IPS DF 6.9 (cell line): ENCODE measurements around the gene FOXO3.
"Not testable (repeated sequence)": the region's sequence is repeated elsewhere in the genome, so short reads cannot be mapped to it uniquely, and the experiment has no call there.

Experiments used
- DNase-seq: peaks from one replicate; pipeline ENCODE4 v3.0.0-alpha.2; 2013; ENCODE audit warnings: low read depth, low spot score
- H3K27ac ChIP-seq: one replicate; pipeline ENCODE4 v1.5.1; 2013; ENCODE audit warnings: low read length, control low read depth
- H3K27me3 ChIP-seq: 2 replicates; pipeline ENCODE4 v1.6.1; 2013; ENCODE audit warnings: mild to moderate bottlenecking, low read length; ENCODE audit not compliant: control insufficient read depth, insufficient read depth
- H3K36me3 ChIP-seq: 2 replicates; pipeline ENCODE4 v1.6.1; 2013; ENCODE audit warnings: low read length; ENCODE audit not compliant: control insufficient read depth, insufficient read depth
- H3K4me1 ChIP-seq: 2 replicates; pipeline ENCODE4 v1.6.1; 2013; ENCODE audit warnings: low read length; ENCODE audit not compliant: control insufficient read depth, insufficient read depth
- H3K4me3 ChIP-seq: 2 replicates; pipeline ENCODE4 v1.5.1; 2013; ENCODE audit warnings: mild to moderate bottlenecking, low read length
- H3K9me3 ChIP-seq: 2 replicates; pipeline ENCODE4 v1.6.1; 2013; ENCODE audit warnings: low read length, inconsistent platforms; ENCODE audit not compliant: control insufficient read depth, insufficient read depth
- WGBS: extraction: QIAGEN DNeasy Blood & Tissue Kit; methylation state at CpG from one replicate; pipeline ENCODE4 v1.1.7; 2013; ENCODE audit warnings: mixed read lengths, missing lambda C conversion rate; ENCODE audit not compliant: insufficient read length, insufficient coverage; 5-methylcytosine and 5-hydroxymethylcytosine counted together

FOXO3 gene

DNA sequence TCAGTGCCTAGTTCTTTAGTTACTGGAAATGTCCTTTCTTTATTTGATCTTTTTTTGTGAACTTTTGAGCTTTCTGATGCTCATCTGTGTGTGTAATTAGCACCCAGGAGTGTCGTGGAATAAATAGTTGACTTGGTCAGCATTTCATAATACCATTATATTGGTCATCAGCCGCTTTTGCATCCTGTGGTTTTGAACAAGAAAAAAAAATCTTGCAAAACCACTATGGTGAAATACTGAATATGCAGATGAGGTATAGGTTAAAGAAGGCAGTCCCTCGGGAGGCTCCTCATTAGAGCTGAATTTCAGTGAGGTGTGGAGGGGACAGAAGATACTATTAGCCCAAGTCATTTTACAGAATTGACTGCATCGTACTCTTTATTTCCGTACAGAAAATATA, 90.1 kb downstream of the FOXO3 start:
- WGBS = no CpG with 5 or more reads among the region's 5 CpGs
- Histone ChIP-seq H3K4me1 (peaks cover 2% of the 10 kb centered on the region), H3K9me3 (no peaks in the 10 kb centered on the region), H3K27ac (no peak overlapping the region), H3K36me3 (no peaks in the 10 kb centered on the region), H3K4me3 (no peak overlapping the region), H3K27me3 (no peaks in the 10 kb centered on the region)
- DNase-seq = no peak

DNA sequence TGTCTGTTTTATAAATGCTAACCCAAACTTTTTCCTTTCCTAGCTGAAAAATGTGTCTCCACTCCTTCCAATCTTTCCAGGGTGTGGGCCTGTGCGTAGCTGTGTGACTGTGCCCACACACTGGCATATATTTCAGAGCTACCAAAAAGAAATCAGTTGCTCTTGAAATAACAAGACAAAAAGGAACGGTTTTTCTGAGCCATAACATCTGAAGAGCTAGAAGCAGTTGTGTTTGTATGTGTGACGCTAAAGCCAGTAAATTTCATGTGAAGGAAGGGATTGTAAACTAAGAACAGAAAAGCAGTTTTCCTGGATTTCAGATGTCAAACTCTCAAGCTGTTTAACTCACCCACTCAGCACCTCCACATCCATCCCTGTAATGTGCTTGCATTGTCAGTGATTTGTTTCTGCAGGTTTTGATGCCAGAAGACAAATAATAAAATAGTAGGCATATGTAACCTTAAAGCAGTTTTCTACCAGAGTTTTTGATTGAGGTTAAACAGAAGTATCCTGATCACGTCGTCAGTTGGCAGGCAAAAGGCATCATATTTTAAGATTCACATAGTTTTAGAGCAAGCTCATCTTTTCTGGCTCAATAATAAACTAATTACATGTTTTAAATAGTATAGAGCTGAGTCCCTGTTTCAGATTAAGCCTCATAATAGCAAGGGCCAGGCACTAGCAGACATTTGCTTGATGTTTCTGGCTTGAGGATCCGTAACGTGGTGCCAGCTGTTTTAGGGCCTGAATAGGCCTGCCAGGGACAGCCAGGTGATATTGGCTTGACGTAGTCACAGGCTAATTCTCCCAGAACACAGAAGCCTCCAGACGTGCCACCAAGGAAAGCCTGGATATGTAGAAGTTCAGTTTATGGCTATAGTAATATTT, 90.9 kb downstream of the FOXO3 start:
- no CpG with 5 or more reads among the region's 9 CpGs for WGBS
- no peak for DNase-seq

DNA sequence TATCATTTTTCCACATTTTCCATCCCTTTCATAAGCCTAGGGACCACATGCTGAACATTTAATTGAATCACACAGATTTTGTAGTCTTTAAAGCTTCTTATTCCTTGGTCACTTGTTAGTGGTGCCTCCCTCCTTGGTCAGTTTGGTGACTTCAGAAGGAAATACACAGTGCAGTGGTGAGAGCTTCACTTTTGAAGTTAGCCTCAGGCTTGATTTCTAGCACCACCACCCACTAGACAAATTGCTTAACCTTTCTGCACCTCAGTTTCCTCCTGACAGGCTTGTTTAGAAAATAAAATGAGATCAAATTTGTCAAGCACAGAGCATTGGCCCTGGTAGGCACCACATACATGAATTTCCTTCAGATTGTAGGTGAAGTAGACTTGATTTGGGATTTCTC, 91.7 kb downstream of the FOXO3 start:
- no peak overlapping the region for H3K27ac ChIP-seq
- peaks cover 2% of the 10 kb centered on the region for H3K4me1 ChIP-seq

More for the DNA sequence above, 90.9 kb downstream of the FOXO3 start:
- Histone ChIP-seq H3K9me3 (no peaks in the 10 kb centered on the region), H3K4me1 (peaks cover 2% of the 10 kb centered on the region), H3K27ac (no peak overlapping the region), H3K36me3 (no peaks in the 10 kb centered on the region), H3K4me3 (no peak overlapping the region), H3K27me3 (no peaks in the 10 kb centered on the region)

DNA sequence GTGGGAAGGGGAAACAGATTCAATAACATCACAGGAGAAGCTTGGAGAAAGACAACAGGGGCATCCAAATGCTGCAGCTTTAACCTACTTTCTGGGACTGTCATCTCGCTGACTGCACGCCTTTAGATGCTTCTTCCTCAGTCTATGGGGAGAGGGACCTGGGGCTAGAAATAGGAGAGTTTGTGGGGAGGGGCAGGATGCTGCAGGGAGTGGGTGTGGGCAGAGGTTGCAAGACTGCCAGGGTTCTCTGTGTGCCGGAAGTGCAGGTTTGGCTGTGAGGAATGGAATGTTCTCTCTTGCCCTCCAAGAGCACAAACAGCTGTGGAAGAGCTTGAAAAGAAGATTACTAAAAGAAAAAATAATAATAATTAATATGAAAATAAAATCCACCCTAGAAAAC, 93.2 kb downstream of the FOXO3 start:
- no peak for DNase-seq
- Histone ChIP-seq H3K4me1 (peaks cover 2% of the 10 kb centered on the region), H3K36me3 (no peaks in the 10 kb centered on the region), H3K27ac (no peak overlapping the region), H3K9me3 (no peaks in the 10 kb centered on the region), H3K4me3 (no peak overlapping the region), H3K27me3 (no peaks in the 10 kb centered on the region)
- no CpG with 5 or more reads among the region's 3 CpGs for WGBS

More for the DNA sequence above, 91.7 kb downstream of the FOXO3 start:
- H3K27me3 ChIP-seq = no peaks in the 10 kb centered on the region
- H3K36me3 ChIP-seq = no peaks in the 10 kb centered on the region
- no peak overlapping the region for H3K4me3 ChIP-seq
- no peak for DNase-seq
- H3K9me3 ChIP-seq = no peaks in the 10 kb centered on the region

DNA sequence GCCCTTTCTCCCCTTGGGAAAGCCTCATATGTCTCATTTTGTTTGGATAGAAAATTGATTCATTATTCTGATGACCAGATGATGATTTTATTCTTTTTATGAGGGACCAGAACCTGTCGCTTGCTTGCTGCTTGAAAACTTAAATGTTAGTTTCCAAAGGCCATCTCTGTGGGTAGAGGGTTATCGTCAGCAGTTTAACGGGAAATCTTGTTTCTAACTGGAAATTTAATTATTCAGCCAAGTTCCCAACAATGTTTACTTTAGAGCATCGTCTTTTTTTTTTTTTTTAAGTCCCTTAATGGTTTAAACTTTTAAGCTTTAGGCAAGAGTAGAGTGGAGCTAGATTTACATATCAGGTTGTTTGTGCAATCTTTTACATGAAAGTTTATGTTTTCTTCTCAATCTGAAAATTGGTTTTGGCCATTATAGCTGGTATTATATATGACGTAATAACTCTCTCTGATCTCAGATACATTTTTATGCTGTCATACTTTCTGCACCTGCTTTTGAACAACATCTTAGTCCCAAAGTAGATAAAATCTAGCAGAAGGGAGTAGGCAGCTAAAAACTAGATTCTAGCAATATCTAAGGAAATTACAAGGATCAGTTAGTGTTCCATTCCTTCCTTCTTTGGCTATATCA, 93.9 kb downstream of the FOXO3 start:
- Histone ChIP-seq H3K27me3 (no peaks in the 10 kb centered on the region), H3K36me3 (no peaks in the 10 kb centered on the region), H3K9me3 (no peaks in the 10 kb centered on the region), H3K4me3 (no peak overlapping the region), H3K27ac (no peak overlapping the region), H3K4me1 (peaks cover 2% of the 10 kb centered on the region)
- no peak for DNase-seq
- no CpG with 5 or more reads among the region's 5 CpGs for WGBS

DNA sequence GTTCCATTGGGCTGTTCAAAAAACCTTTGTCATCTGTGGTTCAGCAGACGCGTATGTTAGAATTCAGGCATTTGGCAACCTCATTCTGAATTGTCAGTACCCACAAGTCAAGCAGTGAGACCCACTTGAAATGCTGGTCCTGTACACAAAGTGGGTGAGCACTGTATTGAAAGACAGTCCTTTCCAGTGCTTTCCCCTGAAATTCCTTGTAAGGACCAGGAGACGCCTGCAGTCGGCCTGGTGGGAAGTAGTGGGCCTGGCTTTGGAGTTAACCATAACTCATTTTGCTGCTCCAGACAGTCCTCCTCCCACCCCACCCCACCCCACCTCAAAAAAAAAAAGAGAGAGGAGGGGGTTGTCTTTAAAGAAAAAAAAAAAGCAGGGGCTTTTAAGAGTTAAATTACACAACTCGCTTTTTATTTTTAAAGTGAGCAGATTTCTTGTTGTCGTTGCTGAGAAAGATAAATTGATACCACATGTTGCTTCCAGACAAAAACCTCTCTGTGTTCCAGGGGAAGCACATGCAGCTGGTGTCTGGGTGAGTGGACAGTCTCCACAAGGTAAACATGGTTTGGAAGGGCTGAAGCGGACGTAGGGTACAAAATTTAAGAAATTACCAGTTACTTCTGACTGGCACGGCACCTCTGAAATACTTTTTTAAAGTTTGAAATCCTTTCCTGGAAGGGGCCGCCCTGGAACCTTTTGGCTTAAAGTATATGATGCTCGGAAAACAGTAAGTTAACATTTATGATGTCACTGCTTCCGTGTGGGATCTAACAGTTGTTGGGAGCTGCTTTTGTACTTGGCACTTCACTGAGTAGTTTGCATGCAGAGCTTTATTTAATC, 95.3 kb downstream of the FOXO3 start:
- no peak for DNase-seq
- Histone ChIP-seq H3K27ac (no peak overlapping the region), H3K9me3 (no peaks in the 10 kb centered on the region), H3K36me3 (no peaks in the 10 kb centered on the region), H3K4me3 (no peak overlapping the region), H3K4me1 (no peaks in the 10 kb centered on the region), H3K27me3 (no peaks in the 10 kb centered on the region)
- no CpG with 5 or more reads among the region's 12 CpGs for WGBS

DNA sequence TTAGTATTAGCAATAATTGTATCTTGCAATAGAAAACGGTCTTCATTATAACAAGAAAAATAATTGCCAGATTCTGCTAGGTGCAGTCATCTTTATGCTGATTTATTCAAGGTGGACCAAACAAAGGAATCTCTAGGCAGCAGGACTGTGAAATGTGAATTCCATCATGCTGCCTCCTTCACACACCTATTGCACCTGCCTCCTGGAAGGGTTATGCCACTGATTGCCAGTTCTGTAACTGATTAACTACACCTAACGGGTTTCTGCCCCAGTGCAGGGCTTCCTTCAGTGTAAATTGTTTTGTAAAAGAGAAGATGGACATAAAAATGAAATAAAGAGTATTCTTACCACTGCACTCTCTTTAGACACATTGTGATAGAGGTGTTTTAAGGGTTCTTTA, 96.1 kb downstream of the FOXO3 start:
- no peaks in the 10 kb centered on the region for H3K36me3 ChIP-seq
- H3K4me1 ChIP-seq = no peaks in the 10 kb centered on the region
- H3K27me3 ChIP-seq = no peaks in the 10 kb centered on the region
- no peak overlapping the region for H3K27ac ChIP-seq
- no peak overlapping the region for H3K4me3 ChIP-seq
- H3K9me3 ChIP-seq = no peaks in the 10 kb centered on the region
- no CpG with 5 or more reads among the region's 2 CpGs for WGBS
- DNase-seq = no peak

DNA sequence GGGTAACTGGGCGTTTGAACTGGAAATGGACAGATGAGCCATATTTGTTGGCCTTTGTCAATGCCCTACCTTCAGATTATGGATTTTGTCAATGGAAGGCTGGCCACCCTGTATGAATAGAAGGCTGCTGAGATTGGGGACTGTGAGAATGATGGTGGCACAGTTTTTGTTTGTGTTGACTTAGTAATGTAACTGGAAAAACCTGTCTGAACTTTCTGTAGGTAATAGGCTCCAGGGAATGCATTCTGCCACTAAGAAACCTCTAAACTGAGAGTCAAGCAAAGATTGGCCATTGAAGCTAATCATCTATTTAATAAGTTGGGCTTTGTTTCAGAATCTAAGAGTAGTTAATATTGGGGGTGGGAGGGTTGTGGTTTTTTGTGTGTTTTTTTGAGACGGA, 97.5 kb downstream of the FOXO3 start:
- WGBS = 100% methylated on average over 1 of the region's 2 CpGs
- no peak overlapping the region for H3K27ac ChIP-seq
- H3K36me3 ChIP-seq = no peaks in the 10 kb centered on the region
- H3K4me1 ChIP-seq = no peaks in the 10 kb centered on the region
- H3K9me3 ChIP-seq = no peaks in the 10 kb centered on the region
- no peak overlapping the region for H3K4me3 ChIP-seq
- no peak for DNase-seq
- no peaks in the 10 kb centered on the region for H3K27me3 ChIP-seq

DNA sequence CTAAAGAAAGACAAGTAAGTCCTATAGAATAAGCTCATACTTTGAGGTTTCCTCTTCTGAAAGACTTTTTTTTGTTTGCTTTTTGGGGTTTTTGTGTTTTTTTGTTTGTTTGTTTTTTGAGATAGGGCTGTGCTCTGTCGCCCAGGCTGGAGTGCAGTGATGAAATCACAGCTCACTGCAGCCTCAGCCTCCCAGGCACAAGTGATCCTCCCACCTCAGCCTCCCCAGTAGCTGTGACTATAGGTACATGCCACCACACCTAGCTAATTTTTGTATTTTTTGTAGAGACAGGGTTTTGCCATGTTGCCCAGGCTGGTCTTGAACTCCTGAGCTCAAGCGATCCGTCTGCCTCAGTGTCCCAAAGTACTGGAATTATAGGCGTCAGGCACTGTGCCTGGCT, 98.1 kb downstream of the FOXO3 start:
- no CpG with 5 or more reads among the region's 4 CpGs for WGBS
- H3K9me3 ChIP-seq, H3K36me3 ChIP-seq, H3K4me1 ChIP-seq, H3K27ac ChIP-seq, H3K27me3 ChIP-seq, DNase-seq, H3K4me3 ChIP-seq: not testable (repeated sequence)

DNA sequence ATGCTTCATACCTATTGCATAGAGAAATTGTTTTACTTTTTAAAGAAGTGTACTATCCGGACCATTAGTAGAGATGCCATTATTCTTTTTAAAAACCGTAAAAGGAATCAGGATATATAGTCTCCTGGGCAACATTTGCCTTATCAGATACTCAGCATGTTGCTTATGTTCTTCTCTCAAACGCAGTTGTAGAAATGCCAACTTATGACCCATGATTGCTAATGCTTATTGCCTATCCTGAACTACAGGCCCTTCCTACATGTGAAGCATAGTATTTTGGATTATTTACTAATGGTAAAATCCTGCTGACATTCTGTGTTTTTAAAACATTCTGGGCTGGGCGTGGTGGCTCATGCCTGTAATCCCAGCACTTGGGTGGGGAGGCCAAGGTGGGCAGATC, 99.5 kb downstream of the FOXO3 start:
- peaks cover 3% of the 10 kb centered on the region; the same call in 1 of the 2 replicates for H3K36me3 ChIP-seq
- H3K4me3 ChIP-seq = no peak overlapping the region
- no peak for DNase-seq
- no peaks in the 10 kb centered on the region for H3K9me3 ChIP-seq
- H3K27me3 ChIP-seq = no peaks in the 10 kb centered on the region
- H3K27ac ChIP-seq = no peak overlapping the region
- H3K4me1 ChIP-seq = no peaks in the 10 kb centered on the region
- no CpG with 5 or more reads among the region's 4 CpGs for WGBS
